IPS-18a (cell line): ENCODE measurements around the gene SRC.
"Not testable (repeated sequence)": the region's sequence is repeated elsewhere in the genome, so short reads cannot be mapped to it uniquely, and the experiment has no call there.

Source experiments
- H3K27ac ChIP-seq: one replicate; pipeline ENCODE4 v1.5.1; 2013; ENCODE audit warnings: low read length
- H3K27me3 ChIP-seq: one replicate; pipeline ENCODE4 v1.6.1; 2013; ENCODE audit warnings: mild to moderate bottlenecking, low read length; ENCODE audit not compliant: control insufficient read depth, insufficient read depth
- H3K36me3 ChIP-seq: one replicate; pipeline ENCODE4 v1.6.1; 2013; ENCODE audit warnings: low read depth, low read length; ENCODE audit not compliant: control insufficient read depth
- H3K4me1 ChIP-seq: one replicate; pipeline ENCODE4 v1.6.1; 2013; ENCODE audit warnings: low read depth, low read length; ENCODE audit not compliant: control insufficient read depth
- H3K4me3 ChIP-seq: one replicate; pipeline ENCODE4 v1.5.1; 2013; ENCODE audit warnings: low read length
- H3K9ac ChIP-seq: one replicate; pipeline ENCODE4 v1.6.1; 2013; ENCODE audit warnings: mild to moderate bottlenecking, low read length, moderate library complexity
- H3K9me3 ChIP-seq: one replicate; pipeline ENCODE4 v1.6.1; 2013; ENCODE audit warnings: low read depth, low read length; ENCODE audit not compliant: control insufficient read depth

SRC gene

GRCh38 chr20:37330316-37330715 lies 15.6 kb upstream of the SRC start:
- H3K9ac ChIP-seq: no peak overlapping the region
- no peak overlapping the region for H3K4me3 ChIP-seq
- H3K27me3 ChIP-seq: no peaks in the 10 kb centered on the region
- H3K4me1 ChIP-seq: no peaks in the 10 kb centered on the region
- H3K9me3 ChIP-seq: no peaks in the 10 kb centered on the region
- no peak overlapping the region for H3K27ac ChIP-seq
- H3K36me3 ChIP-seq: no peaks in the 10 kb centered on the region

- H3K9me3 ChIP-seq: no peaks in the 10 kb centered on the region
- H3K9ac ChIP-seq: no peak overlapping the region
- no peak overlapping the region for H3K27ac ChIP-seq
- H3K27me3 ChIP-seq: no peaks in the 10 kb centered on the region
- H3K36me3 ChIP-seq: no peaks in the 10 kb centered on the region
- no peaks in the 10 kb centered on the region for H3K4me1 ChIP-seq
- no peak overlapping the region for H3K4me3 ChIP-seq
These were observed 14.7 kb upstream of the SRC start for GRCh38 chr20:37331060-37331857.

GRCh38 chr20:37333130-37333847 lies 12.7 kb upstream of the SRC start:
- Histone ChIP-seq H3K4me1 (no peaks in the 10 kb centered on the region), H3K27me3 (no peaks in the 10 kb centered on the region), H3K4me3 (no peak overlapping the region), H3K36me3 (no peaks in the 10 kb centered on the region), H3K9ac (no peak overlapping the region), H3K27ac (no peak overlapping the region), H3K9me3 (no peaks in the 10 kb centered on the region)

GRCh38 chr20:37333848-37334318 lies 12.1 kb upstream of the SRC start:
- Histone ChIP-seq H3K36me3 (no peaks in the 10 kb centered on the region), H3K9ac (no peak overlapping the region), H3K27ac (no peak overlapping the region), H3K4me1 (no peaks in the 10 kb centered on the region), H3K4me3 (no peak overlapping the region), H3K27me3 (no peaks in the 10 kb centered on the region), H3K9me3 (no peaks in the 10 kb centered on the region)

GRCh38 chr20:37334450-37334849 lies 11.5 kb upstream of the SRC start:
- Histone ChIP-seq H3K27me3 (no peaks in the 10 kb centered on the region), H3K27ac (no peak overlapping the region), H3K4me1 (no peaks in the 10 kb centered on the region)

GRCh38 chr20:37335642-37336368 lies 10.1 kb upstream of the SRC start:
- Histone ChIP-seq H3K9me3 (no peaks in the 10 kb centered on the region), H3K4me3 (no peak overlapping the region), H3K9ac (no peak overlapping the region), H3K27me3 (no peaks in the 10 kb centered on the region), H3K4me1 (no peaks in the 10 kb centered on the region), H3K36me3 (no peaks in the 10 kb centered on the region), H3K27ac (no peak overlapping the region)

More at GRCh38 chr20:37334450-37334849, 11.5 kb upstream of the SRC start:
- no peak overlapping the region for H3K4me3 ChIP-seq
- no peaks in the 10 kb centered on the region for H3K9me3 ChIP-seq
- no peak overlapping the region for H3K9ac ChIP-seq
- H3K36me3 ChIP-seq: no peaks in the 10 kb centered on the region

GRCh38 chr20:37336369-37337207 lies 9.4 kb upstream of the SRC start:
- Histone ChIP-seq H3K4me1 (no peaks in the 10 kb centered on the region), H3K36me3 (no peaks in the 10 kb centered on the region), H3K27ac (no peak overlapping the region), H3K4me3 (no peak overlapping the region), H3K27me3 (no peaks in the 10 kb centered on the region), H3K9ac (no peak overlapping the region), H3K9me3 (no peaks in the 10 kb centered on the region)

- Histone ChIP-seq H3K4me1 (no peaks in the 10 kb centered on the region), H3K9ac (no peak overlapping the region), H3K27me3 (no peaks in the 10 kb centered on the region), H3K4me3 (no peak overlapping the region), H3K27ac (no peak overlapping the region), H3K9me3 (no peaks in the 10 kb centered on the region), H3K36me3 (no peaks in the 10 kb centered on the region)
These were observed 8.5 kb upstream of the SRC start for GRCh38 chr20:37337208-37337991.

GRCh38 chr20:37338380-37338779 lies 7.6 kb upstream of the SRC start:
- not testable (repeated sequence) for H3K9me3 ChIP-seq, H3K4me3 ChIP-seq, H3K36me3 ChIP-seq, H3K27ac ChIP-seq, H3K9ac ChIP-seq, H3K4me1 ChIP-seq, H3K27me3 ChIP-seq

GRCh38 chr20:37339208-37339607 lies 6.7 kb upstream of the SRC start:
- Histone ChIP-seq H3K9me3 (no peaks in the 10 kb centered on the region), H3K27me3 (no peaks in the 10 kb centered on the region), H3K4me3 (no peak overlapping the region), H3K27ac (no peak overlapping the region), H3K9ac (no peak overlapping the region), H3K4me1 (no peaks in the 10 kb centered on the region), H3K36me3 (no peaks in the 10 kb centered on the region)
